NCI-H1417 (cell line): Measurements from ENCODE around the gene NRXN3.
A peak's percentile ranks its signal among the peaks of the same experiment; 100 is the strongest.

ENCODE experiments used
- DNase-seq, 3 experiments: peaks; one replicate each; lab custom pipeline; 2025; lab: John Stamatoyannopoulos, UW

Gene NRXN3

DNA sequence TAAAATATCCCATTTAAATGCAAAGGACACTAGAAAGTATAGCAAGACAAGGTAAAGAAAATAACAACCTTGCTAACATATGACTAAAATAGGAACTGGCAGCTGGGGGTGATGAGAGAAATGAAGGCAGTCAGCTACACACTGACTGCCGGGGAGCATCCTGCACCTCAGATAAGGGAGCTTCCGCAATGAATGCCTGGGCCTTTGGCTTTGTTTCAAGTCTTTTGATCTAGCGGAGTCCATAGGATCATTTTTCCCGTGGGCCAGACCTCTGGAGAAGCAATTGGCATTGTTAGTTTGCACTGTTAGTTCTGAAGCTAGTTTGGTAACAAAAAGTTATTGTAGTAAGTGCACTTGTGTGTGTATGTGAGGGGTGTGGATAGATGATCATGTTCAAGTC is 1401.2 kb downstream of the NRXN3 start:
- no peak for DNase-seq

DNA sequence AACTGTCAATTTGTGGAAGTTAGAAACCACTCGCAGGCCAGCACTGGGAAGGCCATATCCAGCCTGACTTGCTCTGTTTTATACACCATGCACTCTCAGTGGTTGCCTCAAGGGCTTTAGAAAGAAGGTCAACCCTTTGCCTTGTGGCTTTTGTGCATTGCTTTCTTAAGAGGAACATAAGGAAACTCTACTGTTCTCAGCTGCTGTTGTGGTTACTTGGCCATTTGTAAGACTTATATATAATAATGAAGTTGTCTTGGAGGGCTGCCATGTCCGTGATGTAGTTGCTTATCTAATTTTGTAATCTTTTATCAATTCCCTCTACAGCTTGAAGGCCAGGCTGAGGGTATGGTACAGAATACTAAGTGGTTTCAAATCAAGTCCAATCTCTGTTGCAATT is 1403.3 kb downstream of the NRXN3 start:
- DNase-seq, result no peak

DNA sequence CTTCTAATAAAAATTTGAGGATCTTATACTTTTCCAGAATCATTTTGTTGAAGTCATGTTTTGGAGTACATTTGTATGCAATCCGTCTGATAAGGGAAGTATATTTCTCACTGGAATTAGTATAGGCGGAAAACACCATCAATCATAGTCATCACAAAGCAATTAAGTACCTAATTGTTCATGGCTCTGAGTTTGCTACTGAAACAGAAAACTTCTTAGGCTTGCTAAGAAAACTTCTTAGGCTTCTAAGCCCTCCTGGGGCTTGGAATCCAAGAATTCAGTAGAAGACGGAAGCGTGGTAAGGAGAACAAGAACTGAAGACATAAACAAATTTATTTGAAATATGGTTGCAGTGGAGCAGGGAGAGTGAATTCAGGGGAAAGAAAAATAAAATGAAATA is 1404.9 kb downstream of the NRXN3 start:
- peak in 1 of 3 experiments; percentile 36 for DNase-seq

DNA sequence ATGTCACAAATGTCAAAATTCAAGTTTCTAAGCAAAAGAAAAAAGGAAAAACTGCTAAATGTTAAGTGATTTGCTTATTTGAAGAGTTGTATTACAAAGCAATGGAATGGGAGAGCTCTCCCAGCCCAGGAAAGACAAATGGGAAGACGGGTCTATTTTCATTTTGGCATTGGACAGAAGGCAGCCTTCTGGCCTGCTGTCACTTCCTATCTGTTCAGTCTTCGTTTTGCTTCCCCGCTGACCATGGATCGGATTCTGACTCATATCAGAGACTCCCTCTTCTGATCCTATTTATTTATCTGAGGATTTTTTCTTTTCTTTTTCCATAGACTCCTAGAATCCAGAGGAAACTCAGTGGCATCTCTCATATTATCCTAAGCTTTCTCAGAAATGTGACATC is 1406.3 kb downstream of the NRXN3 start:
- no peak for DNase-seq

DNA sequence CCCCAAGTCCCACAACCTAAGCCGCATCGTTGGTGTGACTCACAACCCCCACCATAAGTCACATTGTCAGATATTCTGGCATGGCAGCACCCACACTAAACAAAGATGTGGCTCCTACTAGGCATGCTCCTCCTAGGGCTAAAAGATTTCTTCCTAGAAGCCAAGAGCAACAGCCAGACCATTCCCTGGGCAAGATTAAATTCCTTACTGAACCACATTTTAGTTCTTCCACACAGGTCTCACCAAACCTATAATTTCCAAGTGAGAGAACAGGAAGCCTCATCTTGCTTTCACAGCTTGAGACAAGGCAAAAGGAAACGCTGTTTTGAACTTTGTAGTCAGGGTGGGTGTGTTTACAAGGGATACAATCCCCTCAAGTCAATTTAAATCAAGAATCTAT is 1408.3 kb downstream of the NRXN3 start:
- DNase-seq, result peak in 1 of 3 experiments; percentile 37

DNA sequence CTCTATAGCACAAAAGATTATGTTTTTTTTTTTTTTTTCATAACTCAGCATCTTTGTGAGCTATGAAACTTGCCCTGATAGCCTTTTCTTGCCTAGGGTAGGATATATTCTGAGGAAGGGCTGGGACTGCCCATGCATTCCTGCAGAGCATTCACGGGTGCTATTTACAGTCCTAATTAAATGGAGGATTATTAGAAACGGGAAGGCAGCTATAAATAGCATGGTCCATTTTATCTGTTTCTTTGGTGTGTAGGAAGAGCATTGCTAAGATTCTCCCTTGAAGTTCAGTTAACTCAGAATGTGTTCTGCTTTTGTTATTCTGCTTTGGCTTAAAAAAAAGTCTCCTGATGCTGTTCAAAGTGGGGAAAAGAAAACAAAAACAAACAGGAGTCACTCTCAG is 1410.2 kb downstream of the NRXN3 start:
- DNase-seq, result no peak

DNA sequence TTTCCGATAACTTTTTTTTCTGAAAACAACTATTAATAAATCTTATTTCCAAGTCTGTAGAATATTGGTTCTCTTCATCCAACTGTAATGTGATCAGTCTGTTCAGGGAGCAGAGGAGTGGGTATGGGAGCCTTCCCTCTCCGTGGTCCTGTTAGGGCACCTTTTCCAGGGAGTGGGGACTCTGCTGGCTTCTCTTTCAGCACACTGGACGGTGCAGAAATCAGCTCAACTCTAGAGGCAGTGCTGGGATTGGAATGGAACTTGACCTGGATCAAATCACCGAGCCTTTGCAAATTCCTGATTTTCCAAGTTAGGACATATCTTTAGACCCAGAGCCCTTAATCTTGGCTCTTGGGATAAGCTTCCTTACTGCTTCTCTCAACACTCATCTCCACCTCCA is 1410.7 kb downstream of the NRXN3 start:
- no peak for DNase-seq

DNA sequence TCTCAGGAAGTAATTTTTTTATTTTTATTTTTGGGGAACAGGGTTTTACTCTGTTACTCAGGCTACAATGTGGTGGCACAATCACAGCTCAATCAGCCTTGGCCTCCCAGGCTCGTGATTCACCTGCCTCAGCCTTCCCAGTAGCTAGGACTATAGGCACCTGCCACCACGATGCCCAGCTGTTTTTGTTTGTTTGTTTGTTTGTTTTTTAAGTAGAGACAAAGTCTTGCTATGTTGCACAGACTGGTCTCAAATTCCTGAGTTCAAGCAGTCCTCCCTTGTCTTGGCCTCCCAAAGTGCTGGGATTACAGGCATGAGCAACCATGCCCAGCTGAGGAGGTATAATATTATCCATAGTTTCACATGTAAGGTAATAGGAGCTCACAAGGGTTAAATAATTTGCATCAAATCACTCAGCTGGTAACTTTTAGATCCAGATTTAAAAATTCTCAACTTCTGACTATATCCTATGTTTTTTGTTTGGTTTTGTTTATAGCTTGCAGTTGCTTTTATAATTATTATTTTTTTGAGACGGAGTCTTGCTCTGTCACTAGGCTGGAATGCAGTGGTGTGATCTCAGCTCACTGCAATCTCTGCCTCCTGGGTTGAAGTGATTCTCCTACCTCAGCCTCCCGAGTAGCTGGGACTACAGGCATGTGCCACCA is 1411.9 kb downstream of the NRXN3 start:
- no peak for DNase-seq

DNA sequence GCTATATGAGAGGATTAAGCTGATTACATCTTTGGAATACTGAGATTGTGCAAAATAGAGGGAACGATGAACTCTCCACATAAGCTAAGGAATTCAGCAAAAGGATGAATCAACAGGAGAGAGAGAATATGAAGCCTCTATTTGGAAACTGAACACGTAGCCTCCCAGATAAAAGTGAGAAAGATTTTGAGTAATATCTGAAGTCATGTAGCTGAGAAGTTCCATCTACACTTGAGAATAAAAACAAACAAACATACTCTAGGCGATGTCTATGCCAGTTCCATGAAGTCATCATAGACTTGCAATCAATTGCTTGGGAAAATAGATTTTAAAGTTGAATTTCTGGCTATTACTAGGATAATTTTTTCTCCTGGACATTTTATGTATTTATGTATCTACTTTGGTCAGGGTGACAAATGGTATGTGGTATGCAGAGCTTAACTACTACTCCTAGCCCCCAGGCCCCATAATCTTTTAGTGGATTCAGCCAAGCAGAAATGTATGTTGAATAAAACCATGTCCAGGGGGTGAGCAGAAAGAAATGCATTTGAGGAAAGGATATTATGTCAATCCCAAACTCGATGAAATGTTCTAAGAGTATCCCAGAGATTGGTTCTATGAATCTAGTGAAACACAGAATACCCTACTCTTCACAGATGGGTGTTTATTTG is 1413.7 kb downstream of the NRXN3 start:
- DNase-seq, result no peak

DNA sequence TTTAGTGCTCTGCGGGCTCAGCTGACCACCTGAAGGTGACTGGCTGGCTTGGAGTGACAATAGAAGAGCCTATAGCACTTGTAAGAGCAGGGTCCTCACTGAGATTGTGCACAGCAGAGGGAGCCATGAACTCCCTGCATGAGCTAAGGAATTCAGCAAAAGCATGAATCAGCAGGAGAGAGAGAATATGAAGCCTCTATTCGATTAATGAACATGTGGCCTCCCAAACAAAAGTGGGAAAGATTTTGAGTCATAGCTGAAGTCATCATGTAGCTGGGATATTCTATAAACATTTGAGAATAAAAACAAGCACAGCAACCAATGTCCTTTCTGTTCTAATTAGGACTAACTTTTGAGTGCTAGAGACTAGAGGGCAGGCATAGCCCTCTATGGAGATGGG is 1414.5 kb downstream of the NRXN3 start:
- no peak for DNase-seq

DNA sequence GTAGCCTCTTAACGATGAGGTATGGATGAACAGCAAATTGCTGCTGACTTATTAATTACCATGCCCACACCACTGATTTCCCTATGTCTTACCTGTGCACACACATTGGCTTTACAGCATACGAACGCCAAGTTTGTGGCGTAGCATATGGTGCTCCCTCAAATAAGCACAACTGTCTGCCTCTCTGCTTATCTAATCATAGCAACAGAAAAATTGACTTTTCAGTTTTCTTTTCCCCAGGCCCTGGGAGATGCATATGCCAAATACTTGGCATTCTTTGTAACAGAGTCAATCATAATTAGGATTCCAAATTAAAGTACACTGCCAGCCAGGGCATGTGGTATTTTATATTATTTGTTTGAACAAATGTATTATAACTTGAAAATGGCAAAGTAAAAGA is 1415.7 kb downstream of the NRXN3 start:
- no peak for DNase-seq

DNA sequence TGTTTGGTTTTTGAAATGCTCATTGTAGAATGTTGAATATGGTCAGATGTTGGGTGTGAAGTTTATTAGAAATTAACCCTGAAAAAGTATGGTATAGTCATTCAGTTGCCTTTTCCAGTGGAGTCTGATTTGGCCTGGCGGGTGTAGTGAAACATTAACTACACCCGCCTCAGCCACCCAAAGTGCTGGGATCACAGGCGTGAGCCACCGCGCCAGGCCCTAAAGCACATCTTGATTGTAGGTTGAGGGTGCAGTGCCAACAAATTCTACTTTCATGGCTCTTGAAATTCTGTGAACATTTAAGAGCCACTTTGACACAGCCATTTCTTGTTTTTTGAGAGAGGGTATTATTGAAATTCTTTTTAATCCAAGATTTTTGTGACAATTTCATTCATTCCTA is 1416.2 kb downstream of the NRXN3 start:
- DNase-seq, result no peak

DNA sequence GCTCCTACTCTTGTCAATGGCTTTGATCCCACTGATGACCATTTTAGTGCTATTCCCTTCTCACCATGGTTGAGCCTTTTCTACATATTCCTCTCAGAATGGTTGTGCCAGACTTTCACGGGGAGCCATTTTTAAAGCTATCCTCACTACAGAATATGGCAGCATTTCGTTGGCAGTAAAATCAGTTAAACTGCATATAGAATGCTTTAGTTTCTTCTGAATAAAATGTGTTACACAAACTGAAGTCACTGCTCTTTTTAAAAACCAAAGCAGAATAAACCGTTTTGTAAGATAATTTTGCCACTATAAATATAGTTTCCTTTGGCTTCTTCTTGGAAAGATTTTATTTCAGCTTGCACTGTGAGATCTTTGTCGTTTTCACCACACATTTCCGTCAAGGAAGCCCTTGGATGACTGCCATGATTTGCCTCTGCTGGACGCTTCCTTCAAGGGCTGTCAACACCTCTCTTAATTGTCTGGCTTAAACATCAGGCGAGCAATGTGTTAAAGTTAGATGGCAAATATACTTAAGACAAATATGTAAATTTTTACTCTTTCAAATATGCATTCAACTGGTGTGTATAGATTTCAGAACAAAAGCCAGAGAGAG is 1416.9 kb downstream of the NRXN3 start:
- DNase-seq, result peak in 1 of 3 experiments; percentile 61

DNA sequence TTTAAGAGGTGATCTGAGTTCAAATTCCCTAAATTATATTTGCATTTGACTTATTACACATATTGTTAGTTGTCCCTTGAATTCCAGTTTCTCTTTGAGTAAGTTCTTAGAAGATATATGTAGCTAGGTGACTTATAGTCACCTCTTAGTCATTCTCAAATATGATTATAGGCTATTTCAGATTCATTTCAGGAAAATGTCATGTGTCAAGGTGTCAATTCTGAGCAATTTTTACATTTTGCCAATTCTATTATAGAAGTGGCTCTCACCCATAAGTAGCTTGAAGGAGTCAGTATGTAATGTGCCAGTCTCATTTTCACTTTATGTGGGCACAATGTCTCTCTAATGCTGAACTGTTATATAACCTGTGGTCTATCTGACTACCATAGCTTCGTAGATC is 1417.7 kb downstream of the NRXN3 start:
- no peak for DNase-seq

DNA sequence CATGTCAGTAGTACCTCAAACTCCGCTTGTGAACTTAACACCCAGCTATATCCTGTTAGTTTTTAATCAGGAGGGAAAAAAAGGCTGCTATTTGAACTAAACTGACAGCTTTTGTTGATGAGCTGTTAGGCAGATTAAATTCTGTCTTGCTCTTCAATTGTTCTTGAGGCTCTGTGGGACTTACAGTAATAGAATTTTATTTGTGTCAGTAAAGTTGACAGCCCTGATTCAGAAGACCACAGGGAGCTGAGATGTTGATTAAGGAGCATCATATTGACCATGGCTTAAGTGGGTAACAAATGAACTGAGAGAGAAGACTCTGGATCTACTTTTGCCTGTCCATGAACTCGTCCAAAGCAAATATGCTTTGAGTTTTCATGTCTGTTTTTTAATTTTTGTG is 1418.2 kb downstream of the NRXN3 start:
- DNase-seq, result no peak

DNA sequence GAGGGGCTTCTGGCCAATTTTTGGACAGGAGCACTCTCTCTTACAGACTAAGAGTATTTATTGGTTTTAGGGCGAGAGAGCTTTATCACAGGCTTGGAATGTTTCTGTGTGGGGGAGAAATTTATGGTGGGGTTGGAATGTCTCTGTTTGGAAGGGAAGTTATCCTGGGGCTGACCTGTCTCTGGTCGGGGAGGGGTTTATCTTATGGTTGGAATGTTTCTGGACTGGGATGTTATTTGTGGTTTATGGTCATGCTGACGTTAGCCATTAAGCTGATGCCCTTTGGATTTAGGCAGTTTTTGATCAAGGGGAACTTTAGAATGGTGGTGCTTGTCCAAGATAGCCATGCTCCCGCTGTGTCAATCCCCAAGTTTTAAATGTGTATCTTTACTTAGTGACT is 1426.4 kb downstream of the NRXN3 start:
- DNase-seq, result no peak

DNA sequence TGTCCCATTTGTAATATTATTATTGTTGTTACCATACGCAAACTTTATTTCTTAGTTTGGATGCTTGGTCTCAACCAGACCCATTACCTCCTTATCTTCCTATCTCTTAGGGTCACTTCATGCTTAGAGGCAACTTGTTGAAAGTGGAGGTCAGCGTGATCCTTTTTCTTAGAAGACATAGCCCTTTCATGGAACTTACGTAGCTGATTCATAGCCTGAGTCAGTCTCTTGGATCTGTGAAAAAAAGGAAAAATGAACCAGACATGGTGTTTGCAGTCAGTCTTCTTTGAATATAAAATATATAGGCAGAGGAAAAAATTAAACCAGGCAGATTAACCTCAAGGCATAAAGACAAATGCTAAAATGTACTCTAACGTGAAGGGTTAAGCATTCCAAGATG is 1427.4 kb downstream of the NRXN3 start:
- DNase-seq, result no peak

DNA sequence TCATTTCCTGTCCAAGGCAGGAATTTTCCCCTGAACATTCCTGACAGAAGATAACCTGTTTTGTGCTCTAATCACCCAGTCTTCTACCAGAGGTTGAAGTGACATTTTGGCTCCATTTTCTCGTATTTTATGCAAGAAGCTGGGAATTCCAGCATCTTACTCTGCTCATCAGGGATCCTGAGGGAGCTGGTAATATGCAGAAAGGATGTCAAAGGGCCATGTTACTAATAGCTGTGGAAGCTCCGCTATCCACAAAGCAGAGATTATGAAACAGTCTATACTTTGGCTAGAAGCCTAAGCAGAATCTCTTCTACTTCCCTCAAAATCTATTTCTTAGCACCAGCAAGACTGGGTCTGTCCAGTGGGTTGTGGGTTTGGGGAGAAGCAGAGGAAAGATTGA is 1428.2 kb downstream of the NRXN3 start:
- DNase-seq, result no peak

DNA sequence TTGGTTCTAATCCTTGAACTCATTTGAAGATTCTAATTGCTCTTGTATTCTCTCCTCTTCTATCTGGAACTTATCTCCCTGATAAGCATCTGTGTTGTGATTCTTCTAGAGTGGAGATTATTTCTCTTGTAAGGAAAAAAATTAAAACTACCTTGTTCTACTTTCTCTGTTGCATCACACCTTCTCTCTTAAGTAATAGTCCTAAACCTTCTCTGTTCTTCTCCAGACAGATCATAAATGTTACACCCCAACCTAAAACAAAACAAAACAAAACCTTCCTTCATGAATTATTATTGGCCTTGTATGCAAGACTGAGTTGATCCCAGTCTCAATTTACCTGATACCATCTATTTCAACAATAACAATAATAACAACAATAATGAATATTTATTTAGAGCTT is 1429.1 kb downstream of the NRXN3 start:
- no peak for DNase-seq

DNA sequence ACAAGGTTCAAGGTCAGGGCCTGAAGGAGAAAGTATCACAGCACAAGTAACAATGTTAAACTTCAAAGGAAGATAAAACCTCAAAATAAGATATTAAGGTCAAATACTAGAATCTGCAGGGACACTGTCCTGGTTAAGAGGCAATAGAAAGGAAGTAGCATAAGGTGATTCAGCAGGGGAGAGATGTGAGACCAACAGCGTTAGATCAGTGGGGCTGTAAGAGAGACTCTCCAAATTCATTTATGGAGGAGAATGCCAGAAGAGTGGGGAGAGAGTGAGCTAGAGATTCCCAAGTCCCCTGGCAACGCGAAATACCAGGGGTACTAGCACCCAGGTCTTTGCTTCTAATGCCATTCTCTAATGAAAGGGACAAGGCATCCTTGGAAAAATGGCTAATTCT is 1430.2 kb downstream of the NRXN3 start:
- no peak for DNase-seq

DNA sequence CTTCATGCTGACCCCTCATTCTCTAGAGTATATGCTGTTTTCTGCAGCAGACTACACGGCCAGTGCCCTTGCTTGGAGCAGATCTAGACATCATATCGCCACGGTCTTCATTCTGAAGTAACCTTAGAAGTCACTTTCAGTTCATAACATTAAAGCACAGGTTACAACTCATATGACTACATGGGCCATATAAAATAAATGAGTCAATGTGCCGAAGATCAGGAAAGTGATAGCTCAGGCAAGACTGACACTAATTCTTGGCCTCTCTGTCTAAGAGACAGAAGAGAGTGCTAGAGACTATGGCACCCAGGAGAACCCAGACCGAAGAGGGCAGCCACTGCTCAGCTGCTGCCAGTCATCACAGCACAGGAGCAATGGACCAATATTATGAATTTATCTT is 1431.4 kb downstream of the NRXN3 start:
- DNase-seq, result no peak

DNA sequence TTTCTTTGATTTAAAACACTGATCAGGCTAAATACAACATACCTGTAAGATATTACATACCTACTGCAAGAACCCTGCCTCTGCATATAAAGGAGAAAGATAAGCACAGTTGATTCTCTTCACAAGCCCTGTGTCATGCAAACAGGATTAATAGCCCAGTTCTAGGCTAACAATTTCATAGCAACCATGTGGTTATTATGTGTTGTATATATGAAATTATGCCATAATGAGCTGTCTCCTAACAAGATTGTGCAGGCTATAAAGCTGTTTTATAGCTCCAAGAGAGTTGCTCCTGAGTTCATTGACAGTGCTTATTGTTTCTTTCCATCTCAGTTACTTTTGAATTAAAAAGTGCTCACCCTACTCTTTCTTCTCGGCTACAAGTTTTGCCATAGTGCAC is 1431.9 kb downstream of the NRXN3 start:
- peak in 2 of 3 experiments; percentile 6 to 41 for DNase-seq

DNA sequence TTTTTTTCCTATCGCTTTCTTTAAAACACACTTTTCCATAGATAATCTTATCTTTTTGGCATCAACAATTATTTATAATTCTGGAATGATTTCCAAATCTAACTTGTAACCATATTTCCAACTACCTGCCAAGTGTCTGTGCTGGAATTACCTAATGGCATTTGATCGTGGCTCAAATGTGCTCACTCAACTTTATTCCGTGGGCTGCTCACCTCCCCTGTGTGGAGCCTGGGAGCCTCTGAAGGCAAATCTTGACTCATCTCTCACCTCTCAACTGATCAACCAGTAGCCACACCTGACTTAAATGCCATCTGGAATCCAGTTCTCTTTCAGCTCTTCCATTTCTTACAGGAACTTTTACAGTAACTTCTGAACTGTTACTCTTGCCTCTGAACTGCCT is 1432.6 kb downstream of the NRXN3 start:
- no peak for DNase-seq

DNA sequence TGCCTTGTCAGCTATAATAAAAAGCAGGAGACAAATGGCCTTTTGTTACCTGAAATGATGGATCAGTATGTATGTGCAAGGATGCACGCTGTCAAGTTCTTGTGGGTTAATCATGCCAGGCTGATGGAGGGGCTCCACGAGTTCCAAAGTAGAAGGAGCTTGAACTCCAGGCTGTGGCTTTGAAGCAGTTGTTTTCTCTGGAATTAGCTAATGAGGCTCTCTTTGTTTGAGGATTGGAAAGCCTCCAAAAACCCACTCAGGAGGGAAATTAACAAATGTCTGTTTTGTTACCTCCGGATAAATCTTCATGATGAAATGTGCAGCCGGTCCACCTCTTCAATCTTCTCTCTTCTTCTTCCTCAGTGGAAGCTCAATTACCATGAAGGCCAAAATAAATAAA is 1435.7 kb downstream of the NRXN3 start:
- DNase-seq, result peak; percentile 71 to 98 (median 83)
